ENCODE data around the gene CEP104. TPM values are rescaled to one million over a fixed set of nuclear protein-coding genes. Genes with fewer than 3 reads are reported as not detected.
A peak's percentile ranks its signal among the peaks of the same experiment; 100 is the strongest.
"Not testable (repeated sequence)": the region's sequence is repeated elsewhere in the genome, so short reads cannot be mapped to it uniquely, and the experiment has no call there.

Gene CEP104
- total RNA-seq, 2 donors from 2014 or later = 26.9 to 28.3 TPM

DNA sequence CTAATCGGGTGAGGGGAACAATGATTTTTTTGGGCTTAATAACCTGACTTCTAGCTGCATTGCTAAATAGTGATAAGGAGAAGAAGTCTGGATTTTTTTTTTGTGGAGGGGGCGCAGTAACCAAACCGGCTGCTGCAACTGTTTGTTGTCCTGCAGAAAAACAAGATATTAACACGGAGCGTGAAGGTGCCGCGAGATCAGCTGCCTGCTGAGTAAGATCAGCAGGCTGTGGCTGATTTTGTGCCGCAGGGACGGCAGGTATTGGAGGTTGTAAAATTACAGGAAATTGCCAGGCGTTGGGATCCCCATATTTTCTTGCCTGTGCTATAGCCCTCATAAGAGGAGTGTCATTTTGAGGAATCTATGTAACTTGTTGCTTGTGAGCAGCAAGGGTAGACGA lies 52.0 kb downstream of the CEP104 start:
- ATAC-seq = no peak
- Mint-ChIP-seq H3K36me3 (no peaks in the 10 kb centered on the region), H3K9me3 (peaks cover 0 to 4% of the 10 kb centered on the region in 2 donors), H3K27ac (no peak overlapping the region)
- no peak for DNase-seq (ENCODE audit: low spot score in 2 of 2)

DNA sequence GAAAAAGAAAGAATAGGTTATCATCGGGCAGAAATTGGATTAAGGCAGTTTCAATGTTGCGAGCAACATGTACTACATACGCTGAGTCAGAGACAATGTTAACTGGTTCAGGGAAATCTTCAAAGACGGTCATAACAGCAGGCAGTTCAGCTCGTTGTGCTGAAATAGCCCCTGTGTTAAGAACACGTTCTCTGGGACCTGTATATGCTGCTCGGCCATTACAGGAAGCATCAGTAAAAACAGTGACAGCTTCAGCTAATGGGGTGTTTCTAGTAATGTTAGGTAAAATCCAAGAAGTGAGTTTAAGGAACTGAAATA lies 52.4 kb downstream of the CEP104 start:
- not testable (repeated sequence) for ATAC-seq; H3K27ac Mint-ChIP-seq; H3K9me3 Mint-ChIP-seq; DNase-seq (ENCODE audit: low spot score in 2 of 2); H3K36me3 Mint-ChIP-seq

DNA sequence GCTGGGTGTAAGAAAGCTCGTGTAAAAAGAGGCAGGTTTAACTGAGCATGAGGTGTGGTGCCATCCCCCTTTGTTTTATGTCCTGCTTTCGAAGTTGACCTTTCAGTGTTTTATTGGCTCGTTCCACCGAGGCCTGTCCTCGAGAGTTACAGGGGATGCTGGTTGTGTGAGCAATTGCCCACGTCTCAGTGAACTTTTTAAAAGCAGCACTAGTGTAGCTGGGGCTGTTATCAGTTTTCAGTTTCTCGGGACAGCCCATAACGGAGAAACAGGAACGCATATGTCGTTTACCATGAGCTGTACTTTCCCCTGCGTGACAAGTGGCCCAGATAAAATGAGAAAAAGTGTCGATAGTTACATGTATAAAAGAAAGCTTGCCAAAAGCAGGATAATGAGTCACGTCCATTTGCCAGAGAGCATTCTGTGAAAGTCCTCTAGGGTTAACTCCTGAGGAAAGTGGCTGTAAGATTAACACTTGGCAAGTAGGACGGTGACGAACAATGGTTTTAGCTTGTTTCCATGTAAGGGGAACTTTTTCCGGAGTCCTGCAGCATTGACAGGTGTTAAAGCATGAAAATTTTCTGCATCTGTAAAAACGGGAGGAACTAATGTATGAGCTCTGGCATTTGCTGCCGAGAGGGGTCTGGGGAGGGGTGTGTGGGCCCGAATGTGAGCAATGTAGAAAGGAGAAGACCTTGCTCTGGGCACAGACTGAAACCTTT lies 52.9 kb downstream of the CEP104 start:
- no peak for ATAC-seq
- no peak for DNase-seq (ENCODE audit: low spot score in 2 of 2)
- peaks cover 0 to 4% of the 10 kb centered on the region in 2 donors for H3K9me3 Mint-ChIP-seq
- no peak overlapping the region for H3K27ac Mint-ChIP-seq
- H3K36me3 Mint-ChIP-seq = no peaks in the 10 kb centered on the region

DNA sequence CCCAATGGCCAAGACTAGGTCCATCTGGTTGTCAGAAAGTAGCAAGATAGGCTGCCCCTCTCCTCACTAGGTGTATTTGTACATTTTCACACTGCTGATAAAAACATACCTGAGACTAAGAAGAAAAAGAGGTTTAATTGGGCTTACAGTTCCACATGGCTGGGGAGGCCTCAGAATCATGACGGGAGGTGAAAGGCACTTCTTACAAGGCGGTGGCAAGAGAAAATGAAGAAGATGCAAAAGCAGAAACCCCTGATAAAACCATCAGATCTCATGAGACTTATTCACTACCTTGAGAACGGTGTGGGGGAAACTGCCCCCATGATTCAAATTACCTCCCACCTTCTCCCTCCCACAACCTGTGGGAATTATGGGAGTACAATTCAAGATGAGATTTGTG lies 56.2 kb downstream of the CEP104 start:
- DNase-seq (ENCODE audit: low spot score in 2 of 2); ATAC-seq; H3K36me3 Mint-ChIP-seq; H3K9me3 Mint-ChIP-seq: not testable (repeated sequence)
- peak overlapping the region in 1 of 2 donors; percentile 60 for H3K27ac Mint-ChIP-seq

DNA sequence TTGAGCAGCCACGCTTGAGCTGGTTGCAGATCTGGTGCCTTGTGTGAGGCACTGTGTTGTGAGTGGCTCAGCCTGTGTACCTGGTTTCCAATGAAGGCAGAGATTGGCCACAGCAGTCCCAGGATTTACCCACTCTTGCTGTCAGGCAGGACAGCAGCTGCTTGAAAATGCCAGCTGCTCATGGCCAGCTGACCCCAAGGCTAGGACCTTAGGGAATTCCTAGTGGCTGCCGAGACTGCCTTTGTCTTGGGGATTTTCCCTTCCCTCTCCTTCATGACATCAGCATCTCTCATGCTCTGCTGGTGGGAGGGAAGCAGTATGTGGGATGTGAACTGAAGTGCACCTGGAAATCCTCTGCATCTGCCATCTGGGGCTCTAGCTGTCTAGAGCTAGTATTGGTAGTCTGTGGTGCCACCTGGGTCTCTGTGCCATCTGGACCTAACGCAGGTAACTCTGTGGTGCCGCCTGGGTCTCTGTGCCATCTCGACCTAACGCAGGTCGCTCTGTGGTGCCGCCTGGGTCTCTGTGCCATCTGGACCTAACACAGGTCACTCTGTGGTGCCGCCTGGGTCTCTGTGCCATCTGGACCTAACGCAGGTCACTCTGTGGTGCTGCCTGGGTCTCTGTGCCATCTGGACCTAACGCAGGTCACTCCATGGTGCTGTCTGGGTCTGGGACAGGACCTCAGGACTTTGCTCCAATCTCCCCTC lies 56.9 kb downstream of the CEP104 start:
- Mint-ChIP-seq H3K9me3 (no peaks in the 10 kb centered on the region), H3K36me3 (peaks cover 14% of the 10 kb centered on the region in 2 donors), H3K27ac (peak overlapping the region in 1 of 2 donors; percentile 60)
- DNase-seq (ENCODE audit: low spot score in 2 of 2) (no peak), ATAC-seq (no peak)

DNA sequence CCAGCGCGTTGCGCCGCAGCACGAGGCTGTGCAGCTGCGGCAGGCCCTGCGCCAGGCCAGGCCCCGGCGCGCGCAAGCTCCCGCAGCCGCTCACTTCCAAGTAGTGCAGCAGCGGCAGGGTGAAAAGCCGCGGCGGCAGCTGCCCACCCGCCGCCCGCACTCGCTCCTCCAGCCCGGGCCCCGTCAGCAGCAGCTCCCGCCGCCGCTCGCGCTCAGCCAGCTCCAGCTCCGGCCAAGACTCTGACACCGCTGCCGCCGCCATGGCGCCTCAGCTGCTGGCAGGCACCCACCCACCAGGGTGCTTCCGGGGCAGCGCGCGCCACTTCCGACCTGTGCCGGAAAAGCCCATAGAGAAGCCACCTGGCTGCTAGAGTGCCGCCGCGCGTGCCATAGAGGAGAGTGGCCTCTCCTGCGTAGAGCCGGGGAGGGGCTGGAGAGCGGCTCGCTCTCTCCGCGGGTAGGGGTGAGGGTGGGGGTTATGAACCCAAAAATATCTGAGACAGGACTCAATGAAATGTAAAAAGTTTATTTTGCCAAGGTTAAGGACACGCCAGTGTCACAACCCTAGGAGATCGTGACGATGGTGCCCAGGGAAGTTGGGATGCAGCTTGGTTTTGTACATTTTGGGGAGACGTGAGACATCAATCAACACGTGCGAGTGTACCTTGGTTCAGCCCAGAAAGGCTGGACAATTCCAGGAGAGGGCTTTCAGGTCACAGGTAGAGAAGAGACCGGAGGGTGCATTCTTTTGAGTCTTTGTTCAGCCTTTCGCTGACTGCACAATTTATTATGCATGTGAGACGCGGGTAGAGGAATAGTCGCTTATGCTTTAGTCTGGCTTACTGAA lies 60.6 kb downstream of the CEP104 start, which contains the start of gene LRRC47:
LRRC47 (minus strand) TSS at position 284 of the 847 bp plus-strand sequence; CDS start at position 262, 22 bp downstream.
- no peaks in the 10 kb centered on the region for H3K9me3 Mint-ChIP-seq
- ATAC-seq (peak; percentile 98 to 100), DNase-seq (ENCODE audit: low spot score in 2 of 2) (peak; percentile 91 to 96)

DNA sequence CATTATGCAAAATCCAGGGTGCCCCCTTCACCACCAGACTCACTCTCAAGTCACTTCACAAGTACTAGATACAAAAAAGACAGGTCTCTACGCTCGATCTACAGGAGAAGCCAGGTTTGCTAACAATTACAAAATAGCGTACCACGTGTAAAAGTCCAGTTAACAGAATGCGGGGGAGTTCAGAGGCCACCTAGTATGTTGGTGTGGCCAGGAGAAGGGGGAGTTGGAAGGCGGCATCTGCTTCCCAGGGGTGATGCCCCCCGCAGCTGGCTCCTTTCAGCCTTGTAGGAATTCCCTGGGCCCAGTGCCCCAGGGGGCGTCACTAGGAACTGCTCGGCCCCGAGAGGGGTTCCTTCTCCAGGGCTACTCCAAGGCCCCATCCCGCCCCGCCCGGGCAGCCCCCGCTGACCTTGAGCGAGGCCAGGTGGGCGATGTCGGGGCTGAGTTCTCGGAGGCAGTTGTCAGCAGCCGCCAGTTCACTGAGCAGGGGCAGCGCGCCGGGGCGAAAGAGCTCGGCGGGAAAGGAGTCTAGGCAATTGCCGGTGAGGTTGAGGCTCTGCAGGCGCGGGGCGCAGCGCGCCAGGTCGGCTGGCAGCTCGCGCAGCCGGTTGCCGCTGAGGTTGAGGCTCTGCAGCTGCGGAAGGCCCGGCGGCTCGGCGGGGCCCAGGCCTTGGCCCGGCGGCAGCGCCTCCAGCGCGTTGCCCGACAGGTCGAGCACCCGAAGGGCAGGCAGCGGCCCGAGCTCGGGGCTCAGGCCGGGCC lies 61.4 kb downstream of the CEP104 start:
- Mint-ChIP-seq H3K27ac (peak overlapping the region in 1 of 2 donors; percentile 92), H3K36me3 (peaks cover 14 to 15% of the 10 kb centered on the region in 2 donors)

More for the DNA sequence above, 60.6 kb downstream of the CEP104 start, which contains the start of gene LRRC47:
- Mint-ChIP-seq H3K36me3 (peaks cover 14 to 15% of the 10 kb centered on the region in 2 donors), H3K27ac (peak within 1 kb of the TSS; percentile 92 to 97)

DNA sequence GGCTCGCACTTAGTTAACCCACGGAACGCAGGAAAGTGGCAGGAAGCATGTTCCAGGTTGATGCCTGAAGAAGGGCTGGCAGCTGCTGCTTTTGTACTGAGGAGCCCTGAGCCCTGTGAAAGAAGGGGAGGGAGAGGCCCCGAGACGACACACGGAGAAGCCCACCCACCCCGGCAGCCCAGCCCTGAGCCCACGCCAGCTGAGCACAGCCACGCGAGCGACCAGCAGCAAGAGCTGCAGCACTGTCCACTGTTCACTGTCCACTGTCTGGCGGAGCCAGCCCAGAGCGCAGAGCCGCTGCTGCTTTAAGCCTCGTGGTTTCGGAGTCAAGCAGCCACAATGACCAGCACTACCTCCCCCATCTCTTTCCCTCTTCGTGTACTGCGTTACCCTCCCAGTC lies 66.1 kb downstream of the CEP104 start:
- Mint-ChIP-seq H3K27ac (no peak overlapping the region), H3K9me3 (no peaks in the 10 kb centered on the region), H3K36me3 (peaks cover 10 to 11% of the 10 kb centered on the region in 2 donors)
- DNase-seq (ENCODE audit: low spot score in 2 of 2) (no peak), ATAC-seq (no peak)

More for the DNA sequence above, 61.4 kb downstream of the CEP104 start:
- ATAC-seq (peak in 1 of 2 donors; percentile 17), DNase-seq (ENCODE audit: low spot score in 2 of 2) (no peak)
- H3K9me3 Mint-ChIP-seq = no peaks in the 10 kb centered on the region

DNA sequence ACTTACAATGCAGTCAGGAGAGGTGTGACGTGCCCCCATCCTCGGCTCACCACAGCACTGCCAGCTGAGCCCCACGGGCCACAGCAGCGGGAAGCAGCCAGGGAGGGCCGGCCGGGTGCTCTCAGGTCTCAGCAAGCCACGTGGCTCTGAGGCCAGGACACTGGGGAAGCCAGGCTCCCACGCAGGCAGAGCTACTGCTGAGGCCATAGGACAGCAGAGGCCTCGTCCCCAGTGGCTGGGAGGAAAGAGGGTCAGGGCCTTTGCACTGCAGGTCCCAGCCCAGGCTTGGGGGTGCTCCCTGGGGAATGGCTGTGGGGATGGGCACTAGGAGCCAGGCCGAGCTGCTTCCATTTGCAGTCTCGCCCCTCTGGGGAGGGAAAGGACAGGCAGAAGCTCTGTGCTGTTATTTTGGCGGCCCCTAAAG lies 66.5 kb downstream of the CEP104 start:
- no peak for DNase-seq (ENCODE audit: low spot score in 2 of 2)
- ATAC-seq = no peak
- Mint-ChIP-seq H3K27ac (no peak overlapping the region), H3K9me3 (no peaks in the 10 kb centered on the region), H3K36me3 (peaks cover 9 to 10% of the 10 kb centered on the region in 2 donors)

DNA sequence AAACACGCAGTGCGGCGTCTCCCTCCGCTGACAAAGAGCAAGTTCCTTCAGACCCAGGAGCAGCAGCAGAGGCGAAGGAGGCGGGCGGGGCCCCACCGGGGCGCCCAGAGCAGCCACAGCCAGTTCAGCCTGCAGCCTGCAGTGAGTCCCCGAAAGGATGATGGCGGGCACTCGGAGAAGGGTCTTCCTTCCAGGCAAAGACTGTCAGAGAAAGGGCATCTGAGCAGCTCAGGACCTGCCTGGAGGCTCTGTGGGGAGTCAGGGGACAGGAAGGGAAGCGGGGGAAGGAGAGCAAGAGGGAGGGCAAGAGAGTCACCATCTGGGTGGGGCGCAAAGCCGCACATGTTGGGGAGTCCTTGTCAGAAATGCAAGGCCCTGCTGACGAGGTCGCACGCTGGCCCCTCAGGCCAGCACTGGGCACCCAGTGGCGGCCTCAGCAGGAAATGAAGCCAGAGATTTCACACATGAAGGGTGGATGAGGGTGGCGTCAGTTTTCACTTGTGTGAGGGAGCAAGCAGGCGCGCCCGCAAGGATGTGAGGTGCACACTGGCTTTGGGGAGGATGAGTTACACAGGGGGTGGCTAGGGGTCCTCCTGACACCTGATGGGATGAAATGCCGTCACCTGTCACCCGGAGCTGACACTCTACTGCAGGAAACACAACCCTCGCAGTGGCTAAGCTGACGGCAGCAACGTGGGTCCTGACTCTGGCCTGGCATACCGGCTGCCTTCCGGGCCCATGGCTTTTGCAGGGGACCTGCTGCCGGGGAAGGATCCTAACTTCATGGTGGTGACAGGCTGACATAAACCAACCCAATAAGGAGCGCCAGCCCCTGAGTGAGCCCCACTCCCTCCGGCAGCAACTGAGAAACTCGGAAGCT lies 67.3 kb downstream of the CEP104 start:
- peaks cover 4 to 5% of the 10 kb centered on the region in 2 donors for H3K36me3 Mint-ChIP-seq
- ATAC-seq (no peak), DNase-seq (ENCODE audit: low spot score in 2 of 2) (no peak)
- peak overlapping the region in 1 of 2 donors; percentile 55 for H3K27ac Mint-ChIP-seq
- H3K9me3 Mint-ChIP-seq = no peaks in the 10 kb centered on the region

DNA sequence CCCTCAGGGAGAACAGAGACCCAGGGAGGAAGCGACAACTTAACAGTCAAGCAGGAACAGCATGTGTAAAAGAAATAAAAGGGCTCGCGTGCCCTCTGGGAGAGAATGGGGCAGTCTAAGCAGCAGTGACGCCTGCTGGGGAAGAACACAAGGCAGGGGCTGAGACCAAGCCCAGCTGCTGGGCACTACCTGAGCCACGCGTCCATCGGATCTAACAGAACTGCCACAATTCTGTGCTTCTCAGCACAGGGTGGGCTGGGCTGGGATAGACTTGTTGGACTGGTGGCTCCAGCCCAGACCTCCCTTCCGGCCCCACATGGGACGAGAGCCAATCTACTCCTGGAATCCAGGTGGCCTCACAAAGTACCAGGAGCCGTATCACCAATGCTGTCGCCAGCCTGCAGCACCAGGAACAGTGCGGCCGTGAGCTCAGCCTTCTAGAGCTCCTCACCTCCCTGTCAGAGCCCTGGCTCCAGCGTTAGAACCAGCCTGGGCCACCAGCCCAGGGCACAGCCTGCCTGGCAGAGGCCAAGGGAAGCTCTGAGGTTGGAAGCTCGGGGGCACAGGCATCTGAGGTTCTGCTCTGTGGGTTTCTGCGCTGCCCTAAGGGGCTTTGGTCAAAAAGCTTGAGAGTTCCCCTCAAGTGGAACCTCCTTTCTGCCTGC lies 68.1 kb downstream of the CEP104 start:
- peak overlapping the region; percentile 75 to 89 for H3K27ac Mint-ChIP-seq
- ATAC-seq = no peak

DNA sequence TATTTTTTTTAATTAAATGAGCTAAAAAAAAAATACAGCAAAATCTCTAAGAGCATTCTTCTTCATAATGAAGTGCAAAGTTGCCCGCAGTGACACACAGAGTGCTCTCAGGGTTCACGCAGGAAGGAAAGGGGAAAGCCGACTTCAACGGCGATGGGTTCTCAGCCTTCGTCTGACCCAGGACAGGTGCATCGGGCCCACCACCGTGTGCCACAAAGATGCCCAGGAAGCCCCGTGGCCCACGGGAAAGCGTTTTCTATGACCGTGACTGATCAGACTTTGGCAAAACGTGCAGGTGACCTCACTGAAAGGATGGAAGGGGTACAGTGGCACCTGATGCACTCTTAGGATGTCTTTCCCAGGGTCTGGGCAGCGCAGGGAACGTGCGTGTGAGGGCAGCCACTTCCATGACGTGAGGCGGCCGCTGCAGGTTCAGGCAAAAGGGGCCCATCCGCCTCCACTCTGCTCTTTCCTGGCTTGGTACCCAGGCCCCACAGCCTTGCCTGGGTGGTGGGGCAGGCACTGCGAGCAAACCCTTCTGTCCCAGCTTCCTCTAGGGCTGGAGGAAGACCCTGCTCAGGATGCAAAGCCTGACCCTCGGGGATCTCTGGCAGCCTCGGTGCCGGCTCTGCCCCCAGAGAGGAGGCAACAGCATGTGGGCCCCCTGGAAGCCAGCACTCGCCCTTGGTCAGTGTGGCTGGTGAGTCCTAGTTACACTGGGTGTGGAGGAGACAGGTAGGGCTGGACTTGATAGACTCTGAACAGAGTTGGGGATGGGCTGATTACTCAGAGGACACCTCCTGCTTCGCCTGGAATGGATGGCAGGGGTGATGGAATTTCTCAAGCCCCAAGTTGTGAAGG lies 69.0 kb downstream of the CEP104 start:
- Mint-ChIP-seq H3K36me3 (peaks cover 4 to 5% of the 10 kb centered on the region in 2 donors), H3K9me3 (no peaks in the 10 kb centered on the region), H3K27ac (peak overlapping the region; percentile 75 to 89)
- peak in 1 of 2 donors; percentile 14 for ATAC-seq
- no peak for DNase-seq (ENCODE audit: low spot score in 2 of 2)

More for the DNA sequence above, 68.1 kb downstream of the CEP104 start:
- Mint-ChIP-seq H3K36me3 (peaks cover 4 to 5% of the 10 kb centered on the region in 2 donors), H3K9me3 (no peaks in the 10 kb centered on the region)
- DNase-seq (ENCODE audit: low spot score in 2 of 2) = no peak

DNA sequence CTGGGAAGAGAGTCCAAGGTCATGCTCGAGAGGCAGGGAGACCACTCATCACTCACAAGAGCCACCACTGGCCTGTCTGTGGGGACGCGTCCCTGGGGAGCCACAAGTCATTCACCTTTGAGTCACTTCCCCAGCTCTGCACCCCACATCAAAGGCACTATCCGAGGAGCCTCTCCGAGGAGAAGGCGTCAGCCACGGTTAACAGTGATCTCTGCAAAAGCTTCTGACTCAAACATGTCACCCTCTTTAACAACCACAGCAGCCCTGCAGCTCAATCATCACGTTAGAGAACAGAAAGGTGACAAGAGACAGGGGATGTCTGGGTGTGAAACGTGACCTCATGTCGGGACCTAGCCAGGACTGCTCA lies 69.7 kb downstream of the CEP104 start:
- peak; percentile 55 to 73 for DNase-seq (ENCODE audit: low spot score in 2 of 2)
- no peaks in the 10 kb centered on the region for H3K9me3 Mint-ChIP-seq
- H3K27ac Mint-ChIP-seq = peak overlapping the region; percentile 75 to 89
- ATAC-seq = peak; percentile 97
- peaks cover 4 to 5% of the 10 kb centered on the region in 2 donors for H3K36me3 Mint-ChIP-seq

Data from activated naive CD4-positive, alpha-beta T cell treated with anti-CD3 and anti-CD28 coated beads, Interleukin-2, amount 50 U/mL, for 72 hours (primary cell).